MCF 10A (cell line): Measurements from ENCODE around the gene LRRC19. TPM values are rescaled to one million over a fixed set of nuclear protein-coding genes. Genes with fewer than 3 reads are reported as not detected.

ENCODE experiments used
- BruUV-seq: library from RNA; stranded (reverse); fragments of 400-500 nt; replicated peaks from 2 replicates; lab custom pipeline; 2021; lab: Mats Ljungman, UMichigan
- CTCF ChIA-PET: fragments of 300-600 bp; sonication (Branson Sonifier 250); formaldehyde crosslinking; extraction: SDS; loops from one replicate; lab custom pipeline; 2021; ENCODE audit warnings: antibody characterized with exemption, inconsistent platforms; lab: Yijun Ruan, JAX
- POLR2A ChIA-PET: fragments of 300-600, 350-650 bp; sonication (Branson Sonifier 250); formaldehyde crosslinking; extraction: SDS; loops from one replicate; lab custom pipeline; 2020; ENCODE audit warnings: antibody characterized with exemption, inconsistent platforms; lab: Yijun Ruan, JAX
- DNase-seq: peaks from one replicate; pipeline ENCODE4 v3.0.0-alpha.2; 2018; ENCODE audit not compliant: unreplicated experiment
- H3K27ac Mint-ChIP-seq: one replicate; pipeline ENCODE4 v1.8.0; 2022; ENCODE audit warnings: mild to moderate bottlenecking, low read depth, mixed read lengths; ENCODE audit not compliant: unreplicated experiment
- H3K27me3 Mint-ChIP-seq: one replicate; pipeline ENCODE4 v1.8.0; 2022; ENCODE audit warnings: mixed read lengths; ENCODE audit not compliant: insufficient read depth, unreplicated experiment
- H3K36me3 Mint-ChIP-seq: one replicate; pipeline ENCODE4 v1.8.0; 2022; ENCODE audit warnings: mild to moderate bottlenecking, moderate library complexity, mixed read lengths; ENCODE audit not compliant: insufficient read depth, unreplicated experiment
- H3K4me1 Mint-ChIP-seq: one replicate; pipeline ENCODE4 v1.8.0; 2022; ENCODE audit warnings: mixed read lengths; ENCODE audit not compliant: insufficient read depth, unreplicated experiment
- H3K4me3 Mint-ChIP-seq: one replicate; pipeline ENCODE4 v1.8.0; 2022; ENCODE audit warnings: mild to moderate bottlenecking, moderate library complexity, mixed read lengths; ENCODE audit not compliant: unreplicated experiment
- H3K9me3 Mint-ChIP-seq: one replicate; pipeline ENCODE4 v1.8.0; 2022; ENCODE audit warnings: mixed read lengths; ENCODE audit not compliant: unreplicated experiment
- CTCF ChIP-seq: fragments of 200-600 bp; IDR thresholded peaks from one replicate; pipeline ENCODE4 v1.8.0; 2022; ENCODE audit warnings: antibody characterized with exemption, mild to moderate bottlenecking; ENCODE audit not compliant: unreplicated experiment
- intact Hi-C: fragments of 100-400 bp; cut with micrococcal nuclease; formaldehyde crosslinking; loops from 2 replicates; pipeline ENCODE4 v1.14.1; 2022
- total RNA-seq: library from RNA; stranded (reverse); gene quantifications from 2 replicates; pipeline ENCODE4 v1.2.3, GENCODE V29; 2022

LRRC19 gene
- total RNA-seq, 1 experiment from 2014 or later = not detected

GRCh38 chr9:27047136-27047535 is 41.7 kb upstream of the LRRC19 start:
- no peaks in the 10 kb centered on the region for H3K4me1 Mint-ChIP-seq
- TF ChIP-seq CTCF = no peak
- DNase-seq = no peak
- no peak overlapping the region for H3K27ac Mint-ChIP-seq
- ChIA-PET POLR2A (no interaction called here), CTCF (interaction anchor here (0.6 to 1.2 kb wide), 5 partner anchors 14 to 232 kb away, joined by 3 to 4 read pairs (median 4); no protein-coding TSS in a partner anchor)
- intact Hi-C loops = no loop called here
- H3K9me3 Mint-ChIP-seq = no peaks in the 10 kb centered on the region
- H3K36me3 Mint-ChIP-seq = peaks cover 10% of the 10 kb centered on the region
- no peaks in the 10 kb centered on the region for H3K27me3 Mint-ChIP-seq
- no peak overlapping the region for H3K4me3 Mint-ChIP-seq
- BruUV-seq = no TSS peak

GRCh38 chr9:27043176-27043575 is 37.7 kb upstream of the LRRC19 start:
- no peaks in the 10 kb centered on the region for H3K27me3 Mint-ChIP-seq
- intact Hi-C loops = no loop called here
- BruUV-seq = no TSS peak
- DNase-seq = no peak
- H3K4me1 Mint-ChIP-seq = no peaks in the 10 kb centered on the region
- H3K9me3 Mint-ChIP-seq = no peaks in the 10 kb centered on the region
- ChIA-PET CTCF (interaction anchor here (0.6 to 1.3 kb wide), 2 partner anchors 12 to 66 kb away, joined by 3 to 5 read pairs; no protein-coding TSS in a partner anchor), POLR2A (no interaction called here)
- no peaks in the 10 kb centered on the region for H3K36me3 Mint-ChIP-seq
- TF ChIP-seq CTCF = no peak
- no peak overlapping the region for H3K27ac Mint-ChIP-seq
- H3K4me3 Mint-ChIP-seq = no peak overlapping the region

GRCh38 chr9:27042476-27042875 is 37.0 kb upstream of the LRRC19 start:
- Mint-ChIP-seq H3K36me3 (no peaks in the 10 kb centered on the region), H3K4me1 (no peaks in the 10 kb centered on the region), H3K27ac (no peak overlapping the region), H3K27me3 (no peaks in the 10 kb centered on the region), H3K9me3 (no peaks in the 10 kb centered on the region), H3K4me3 (no peak overlapping the region)
- CTCF ChIA-PET = interaction anchor here (1.3 kb wide), 1 partner anchor 11 kb away, joined by 5 read pairs; no protein-coding TSS in a partner anchor
- no peak for DNase-seq
- POLR2A ChIA-PET = no interaction called here
- BruUV-seq = no TSS peak
- no peak for TF ChIP-seq CTCF
- intact Hi-C loops = no loop called here

- Mint-ChIP-seq H3K4me1 (peaks cover 6% of the 10 kb centered on the region), H3K27me3 (no peaks in the 10 kb centered on the region), H3K36me3 (peaks cover 3% of the 10 kb centered on the region), H3K4me3 (no peak overlapping the region), H3K27ac (no peak overlapping the region), H3K9me3 (no peaks in the 10 kb centered on the region)
- intact Hi-C loops = no loop called here
- no peak for DNase-seq
- CTCF ChIA-PET = interaction anchor here (0.6 kb wide), 1 partner anchor 9 kb away, joined by 5 read pairs; no protein-coding TSS in a partner anchor
- POLR2A ChIA-PET = interaction anchor here (0.9 kb wide), 1 partner anchor 136 kb away, joined by 3 read pairs; no protein-coding TSS in a partner anchor
- no TSS peak for BruUV-seq
- TF ChIP-seq CTCF = no peak
Observed at GRCh38 chr9:27041746-27042145, 36.3 kb upstream of the LRRC19 start.
